Lung (tissue), 12 donors: ENCODE measurements around the gene PLXNA1. TPM values are rescaled to one million over a fixed set of nuclear protein-coding genes. Genes with fewer than 3 reads are reported as not detected.

Source experiments
- ATAC-seq: fragments of 200-7000 bp; cut with Tn5 transposase; one replicate; pipeline ENCODE4 v1.9.1; 2020; ENCODE audit warnings: moderate number of reproducible peaks; ENCODE audit not compliant: insufficient read depth, low FRiP score
- DNase-seq, 3 donors: peaks; one replicate each; pipeline ENCODE4 v3.0.0-alpha.2; 2013 to 2017
- H3K27ac ChIP-seq, 2 donors: one replicate each; pipeline ENCODE4 v1.5.1; 2013; ENCODE audit warnings: mild to moderate bottlenecking in 2 of 2, moderate library complexity in 2 of 2, control low read depth in 1 of 2, inconsistent platforms in 1 of 2, low read depth in 1 of 2, low read length in 1 of 2
- H3K27me3 ChIP-seq, 3 donors: one replicate each; pipeline ENCODE4 v1.5.1; 2013; ENCODE audit warnings: low read length in 2 of 3; ENCODE audit not compliant: control insufficient read depth in 3 of 3, insufficient read depth in 3 of 3
- H3K36me3 ChIP-seq, 4 donors: one replicate each; pipeline ENCODE4 v1.5.1; 2013; ENCODE audit warnings: low read length in 4 of 4, mild to moderate bottlenecking in 1 of 4, moderate library complexity in 1 of 4; ENCODE audit not compliant: control insufficient read depth in 4 of 4, insufficient read depth in 4 of 4
- H3K4me1 ChIP-seq, 5 donors: one replicate each; pipeline ENCODE4 v1.5.1; 2013; ENCODE audit warnings: low read length in 5 of 5, mild to moderate bottlenecking in 2 of 5, moderate library complexity in 1 of 5; ENCODE audit not compliant: control insufficient read depth in 5 of 5, insufficient read depth in 5 of 5
- H3K4me3 ChIP-seq: one replicate; pipeline ENCODE4 v1.5.1; 2013; ENCODE audit warnings: mild to moderate bottlenecking, control low read depth, moderate library complexity
- H3K9ac ChIP-seq, 2 donors: one replicate each; pipeline ENCODE4 v1.5.1; 2013; ENCODE audit warnings: low read length in 2 of 2, control low read depth in 1 of 2; ENCODE audit not compliant: insufficient read depth in 1 of 2
- H3K9me3 ChIP-seq, 4 donors: one replicate each; pipeline ENCODE4 v1.5.1; 2013; ENCODE audit warnings: low read length in 3 of 4, mild to moderate bottlenecking in 1 of 4, moderate library complexity in 1 of 4; ENCODE audit not compliant: control insufficient read depth in 4 of 4, insufficient read depth in 3 of 4
- WGBS, 2 donors: extraction: QIAGEN DNeasy Blood & Tissue Kit; methylation state at CpG; one replicate each; pipeline ENCODE4 v1.1.7; 2013; 5-methylcytosine and 5-hydroxymethylcytosine counted together
- polyA plus RNA-seq, 2 donors: library from polyadenylated mRNA; stranded (reverse); fragments of 200-250 nt; gene quantifications; one replicate each; pipeline ENCODE4 v1.2.1, GENCODE V29; 2013
- total RNA-seq, 2 donors: library from RNA; depleted of rRNA in 1 of 2; stranded (reverse); fragments of >200 nt in 1 of 2; gene quantifications; one replicate each; pipeline ENCODE4 v1.2.1, GENCODE V29; 2014 to 2021
- TF ChIP-seq, protein P1 (sequence below): IDR thresholded peaks from 2 replicates; pipeline ENCODE4 v1.5.1; 2012; ENCODE audit warnings: mild to moderate bottlenecking; ENCODE audit errors: control extremely low read depth, extremely low read depth
- donor health status: control.
- donor health status: control.
- donor health status: Bipolar disorder and iron deficiency.
- donor health status: healthy.
- donor health status: DM: yes; HTN: yes; CAD: no.

The PLXNA1 gene
- total and polyA plus RNA-seq, 4 donors: 17.6 to 51.7 (median 21.7) TPM

DNA sequence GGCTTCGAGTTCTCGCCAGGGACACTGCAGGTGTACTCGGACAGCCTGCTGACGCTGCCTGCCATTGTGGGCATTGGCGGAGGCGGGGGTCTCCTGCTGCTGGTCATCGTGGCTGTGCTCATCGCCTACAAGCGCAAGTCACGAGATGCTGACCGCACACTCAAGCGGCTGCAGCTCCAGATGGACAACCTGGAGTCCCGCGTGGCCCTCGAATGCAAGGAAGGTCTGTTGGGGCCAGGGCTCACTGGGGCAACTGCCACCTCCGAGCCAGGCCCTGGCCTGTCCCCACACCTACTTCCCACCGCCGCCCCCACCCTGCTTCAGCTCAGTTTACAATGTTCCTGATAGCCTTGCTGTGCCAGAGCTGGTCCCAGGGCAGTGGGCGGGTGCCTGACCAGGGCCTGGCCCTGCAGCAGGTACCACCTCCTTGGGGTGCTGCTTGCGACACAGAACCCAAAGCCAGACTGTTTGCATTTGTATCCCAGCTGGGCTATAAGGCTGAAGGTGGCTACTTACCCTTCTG, 35.5 kb downstream of the PLXNA1 start:
- ATAC-seq (no peak), DNase-seq (no peak)
- Histone ChIP-seq H3K27ac (no peak overlapping the region), H3K4me3 (no peak overlapping the region), H3K9ac (no peak overlapping the region), H3K27me3 (no peaks in the 10 kb centered on the region), H3K36me3 (peaks cover 0 to 88% (median 27%) of the 10 kb centered on the region in 4 donors), H3K4me1 (no peaks in the 10 kb centered on the region), H3K9me3 (no peaks in the 10 kb centered on the region)
- 94 to 97% methylated on average over 20 of the region's 20 CpGs for WGBS, 2 donors
- TF ChIP-seq, protein P1, sequence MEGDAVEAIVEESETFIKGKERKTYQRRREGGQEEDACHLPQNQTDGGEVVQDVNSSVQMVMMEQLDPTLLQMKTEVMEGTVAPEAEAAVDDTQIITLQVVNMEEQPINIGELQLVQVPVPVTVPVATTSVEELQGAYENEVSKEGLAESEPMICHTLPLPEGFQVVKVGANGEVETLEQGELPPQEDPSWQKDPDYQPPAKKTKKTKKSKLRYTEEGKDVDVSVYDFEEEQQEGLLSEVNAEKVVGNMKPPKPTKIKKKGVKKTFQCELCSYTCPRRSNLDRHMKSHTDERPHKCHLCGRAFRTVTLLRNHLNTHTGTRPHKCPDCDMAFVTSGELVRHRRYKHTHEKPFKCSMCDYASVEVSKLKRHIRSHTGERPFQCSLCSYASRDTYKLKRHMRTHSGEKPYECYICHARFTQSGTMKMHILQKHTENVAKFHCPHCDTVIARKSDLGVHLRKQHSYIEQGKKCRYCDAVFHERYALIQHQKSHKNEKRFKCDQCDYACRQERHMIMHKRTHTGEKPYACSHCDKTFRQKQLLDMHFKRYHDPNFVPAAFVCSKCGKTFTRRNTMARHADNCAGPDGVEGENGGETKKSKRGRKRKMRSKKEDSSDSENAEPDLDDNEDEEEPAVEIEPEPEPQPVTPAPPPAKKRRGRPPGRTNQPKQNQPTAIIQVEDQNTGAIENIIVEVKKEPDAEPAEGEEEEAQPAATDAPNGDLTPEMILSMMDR: no peak

DNA sequence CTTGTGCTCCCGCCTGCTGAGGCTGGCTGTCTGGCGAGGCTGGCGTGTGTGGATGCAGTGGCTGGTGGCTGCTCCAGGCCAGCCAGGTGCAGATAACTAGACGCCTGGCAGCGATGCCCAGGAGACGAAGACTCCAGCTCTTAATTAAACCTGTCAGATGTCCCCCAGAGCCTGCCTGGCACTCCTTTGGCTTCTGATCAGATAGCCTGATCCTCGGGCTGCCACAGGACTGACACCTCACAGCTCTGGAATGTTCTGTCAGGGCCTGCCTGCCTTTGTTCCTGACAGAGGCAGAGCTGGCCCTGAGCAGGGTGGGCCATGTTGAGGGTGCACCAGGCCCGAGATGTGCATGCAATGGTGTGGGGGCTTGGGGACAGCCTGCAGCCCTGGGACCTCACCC, 36.5 kb downstream of the PLXNA1 start:
- TF ChIP-seq, protein P1: no peak
- Histone ChIP-seq H3K27me3 (no peaks in the 10 kb centered on the region), H3K9me3 (no peaks in the 10 kb centered on the region), H3K9ac (no peak overlapping the region), H3K4me1 (no peaks in the 10 kb centered on the region), H3K27ac (no peak overlapping the region), H3K36me3 (peaks cover 0 to 84% (median 25%) of the 10 kb centered on the region in 4 donors), H3K4me3 (no peak overlapping the region)
- no peak for DNase-seq
- WGBS, 2 donors: 93 to 94% methylated on average over 8 of the region's 8 CpGs
- ATAC-seq: no peak

DNA sequence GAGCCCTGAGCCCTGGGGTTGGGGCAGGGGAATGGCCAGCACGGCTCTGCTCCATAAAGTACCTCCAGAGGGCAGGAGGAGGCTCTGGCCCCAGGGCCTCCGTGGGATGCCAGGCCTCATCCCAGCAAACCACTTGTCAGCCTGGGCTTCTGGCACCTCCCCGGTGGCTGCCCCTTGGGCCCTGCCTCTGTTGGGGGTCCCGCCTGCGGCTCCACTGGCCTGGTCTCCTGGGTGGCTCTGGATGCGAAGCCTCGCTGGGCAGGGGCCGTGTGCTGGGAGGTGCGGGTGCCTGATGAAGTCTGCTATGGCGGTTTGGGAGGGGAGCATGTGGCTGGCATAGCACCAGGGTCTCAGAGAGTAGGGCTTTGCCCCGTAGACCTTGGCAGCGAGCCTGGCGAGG, 37.6 kb downstream of the PLXNA1 start:
- ATAC-seq: no peak
- Histone ChIP-seq H3K9ac (no peak overlapping the region), H3K4me1 (no peaks in the 10 kb centered on the region), H3K36me3 (peaks cover 0 to 77% (median 27%) of the 10 kb centered on the region in 4 donors), H3K9me3 (no peaks in the 10 kb centered on the region), H3K27ac (no peak overlapping the region), H3K4me3 (no peak overlapping the region), H3K27me3 (no peaks in the 10 kb centered on the region)
- TF ChIP-seq, protein P1: no peak
- DNase-seq: no peak
- WGBS, 2 donors: 94 to 95% methylated on average over 13 of the region's 13 CpGs

DNA sequence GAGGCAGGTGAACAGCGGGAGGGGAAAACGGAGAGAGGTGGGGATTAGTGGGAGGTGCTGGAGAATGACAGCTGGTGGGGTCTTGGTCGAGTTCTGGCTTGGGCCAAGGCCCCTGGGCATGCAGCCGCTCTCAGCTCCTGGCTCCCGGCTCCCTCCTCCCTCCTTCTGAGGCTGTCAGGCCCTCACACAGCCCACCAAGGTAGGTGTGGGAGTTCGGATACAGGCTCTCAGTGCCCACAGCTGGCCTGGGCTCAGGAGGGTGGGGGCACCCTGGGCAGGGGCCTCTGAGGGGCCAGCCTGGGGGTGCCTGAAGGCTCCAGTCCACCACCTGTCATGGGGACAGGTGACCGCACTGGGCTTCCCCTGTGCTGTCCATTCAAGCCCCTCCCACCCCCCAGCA, 39.9 kb downstream of the PLXNA1 start:
- H3K4me1 ChIP-seq: no peaks in the 10 kb centered on the region
- H3K36me3 ChIP-seq: peaks cover 0 to 69% (median 28%) of the 10 kb centered on the region in 4 donors
- DNase-seq (no peak), ATAC-seq (no peak)
- no peak overlapping the region for H3K9ac ChIP-seq
- WGBS, 2 donors: 94 to 95% methylated on average over 7 of the region's 7 CpGs
- H3K4me3 ChIP-seq: no peak overlapping the region
- no peak overlapping the region for H3K27ac ChIP-seq
- no peaks in the 10 kb centered on the region for H3K9me3 ChIP-seq
- TF ChIP-seq, protein P1: no peak
- H3K27me3 ChIP-seq: no peaks in the 10 kb centered on the region
